MM.1S (cell line): ENCODE results near the gene PDLIM5.

Experiments used
- DNase-seq: peaks from one replicate; pipeline ENCODE4 v3.0.0-alpha.2; 2015
- H2AFZ ChIP-seq: fragments of 300-600 bp; sonication (generic); 2 replicates; pipeline ENCODE4 v1.6.0; 2016; ENCODE audit warnings: antibody characterized with exemption, low read length
- H3F3A ChIP-seq: fragments of 300-600 bp; sonication (generic); 2 replicates; pipeline ENCODE4 v1.6.1; 2016; ENCODE audit warnings: mild to moderate bottlenecking, antibody characterized with exemption, low read length, moderate library complexity, mixed read lengths; ENCODE audit not compliant: insufficient read depth
- H3K27ac ChIP-seq: fragments of 300-600 bp; sonication (generic); 2 replicates; pipeline ENCODE4 v1.5.1; 2016; ENCODE audit warnings: mild to moderate bottlenecking, low read length
- H3K27me3 ChIP-seq: fragments of 300-600 bp; sonication (generic); replicated peaks from 2 replicates; pipeline ENCODE4 v1.6.0; 2016; ENCODE audit warnings: low read length; ENCODE audit not compliant: insufficient read depth
- H3K36me3 ChIP-seq: fragments of 300-600 bp; sonication (generic); replicated peaks from 2 replicates; pipeline ENCODE4 v1.6.1; 2016; ENCODE audit warnings: mild to moderate bottlenecking, low read length, mixed read lengths; ENCODE audit not compliant: insufficient read depth
- H3K4me1 ChIP-seq: fragments of 300-600 bp; sonication (generic); 2 replicates; pipeline ENCODE4 v1.6.1; 2016; ENCODE audit warnings: low read length, mixed read lengths
- H3K4me2 ChIP-seq: fragments of 300-600 bp; sonication (generic); 2 replicates; pipeline ENCODE4 v1.6.0; 2016; ENCODE audit warnings: low read depth, low read length
- H3K4me3 ChIP-seq: fragments of 300-600 bp; sonication (generic); 2 replicates; pipeline ENCODE4 v1.5.1; 2016; ENCODE audit warnings: low read length, mixed read lengths
- H3K79me2 ChIP-seq: fragments of 300-600 bp; sonication (generic); 2 replicates; pipeline ENCODE4 v1.6.1; 2016; ENCODE audit warnings: mixed run types, low read length, mixed read lengths
- H3K9ac ChIP-seq: fragments of 300-600 bp; sonication (generic); 2 replicates; pipeline ENCODE4 v1.6.1; 2016; ENCODE audit warnings: low read length, mixed read lengths
- H3K9me2 ChIP-seq: fragments of 300-600 bp; sonication (generic); replicated peaks from 2 replicates; pipeline ENCODE4 v1.6.1; 2016; ENCODE audit warnings: mild to moderate bottlenecking, low read length, mixed read lengths; ENCODE audit not compliant: insufficient read depth
- H3K9me3 ChIP-seq: fragments of 300-600 bp; sonication (generic); replicated peaks from 2 replicates; pipeline ENCODE4 v1.6.1; 2016; ENCODE audit warnings: mild to moderate bottlenecking, low read length, mixed read lengths; ENCODE audit not compliant: insufficient read depth
- H4K20me1 ChIP-seq: fragments of 300-600 bp; sonication (generic); 2 replicates; pipeline ENCODE4 v1.6.1; 2016; ENCODE audit warnings: mild to moderate bottlenecking, low read length, moderate library complexity, mixed read lengths; ENCODE audit not compliant: insufficient read depth
- CTCF ChIP-seq: fragments of 300-600 bp; sonication (generic); IDR thresholded peaks from 2 replicates; pipeline ENCODE4 v1.5.1; 2016; ENCODE audit warnings: antibody characterized with exemption, low read length, mixed read lengths
- EZH2 ChIP-seq: fragments of 300-600 bp; sonication (generic); optimal IDR thresholded peaks from 2 replicates; pipeline ENCODE3; 2017; ENCODE audit warnings: low read depth, mild to moderate bottlenecking, antibody characterized with exemption, low read length, mixed read lengths
- EZH2phosphoT487 ChIP-seq: fragments of 300-600 bp; sonication (generic); IDR thresholded peaks from 2 replicates; pipeline ENCODE4 v1.6.1; 2018; ENCODE audit warnings: antibody characterized with exemption, low read length

Gene PDLIM5

GRCh38 chr4:94577136-94577535, 125.4 kb downstream of the PDLIM5 start:
- H3K27ac ChIP-seq = no peak overlapping the region
- no peaks in the 10 kb centered on the region for H3K4me1 ChIP-seq
- no peak for TF ChIP-seq CTCF
- TF ChIP-seq EZH2 = no peak
- TF ChIP-seq EZH2phosphoT487 = no peak
- no peak overlapping the region for H3K4me3 ChIP-seq
- no peaks in the 10 kb centered on the region for H4K20me1 ChIP-seq
- H3K27me3 ChIP-seq = no peaks in the 10 kb centered on the region
- no peaks in the 10 kb centered on the region for H3F3A ChIP-seq
- no peaks in the 10 kb centered on the region for H3K79me2 ChIP-seq
- no peak overlapping the region for H2AFZ ChIP-seq
- H3K36me3 ChIP-seq = no peaks in the 10 kb centered on the region
- no peaks in the 10 kb centered on the region for H3K9me3 ChIP-seq
- no peak for DNase-seq
- no peak overlapping the region for H3K4me2 ChIP-seq
- H3K9me2 ChIP-seq = no peaks in the 10 kb centered on the region
- H3K9ac ChIP-seq = no peak overlapping the region

- H3K36me3 ChIP-seq = no peaks in the 10 kb centered on the region
- no peaks in the 10 kb centered on the region for H3K27me3 ChIP-seq
- H4K20me1 ChIP-seq = no peaks in the 10 kb centered on the region
- H3K4me2 ChIP-seq = no peak overlapping the region
- no peak for TF ChIP-seq EZH2
- TF ChIP-seq CTCF = no peak
- TF ChIP-seq EZH2phosphoT487 = no peak
- no peaks in the 10 kb centered on the region for H3K79me2 ChIP-seq
- no peak overlapping the region for H3K9ac ChIP-seq
- H3K9me2 ChIP-seq = no peaks in the 10 kb centered on the region
- H3F3A ChIP-seq = no peaks in the 10 kb centered on the region
- no peak overlapping the region for H2AFZ ChIP-seq
- H3K27ac ChIP-seq = no peak overlapping the region
- DNase-seq = no peak
- H3K9me3 ChIP-seq = no peaks in the 10 kb centered on the region
- no peaks in the 10 kb centered on the region for H3K4me1 ChIP-seq
- no peak overlapping the region for H3K4me3 ChIP-seq
Observed at GRCh38 chr4:94578195-94578594, 126.5 kb downstream of the PDLIM5 start.

GRCh38 chr4:94581766-94582165, 130.0 kb downstream of the PDLIM5 start:
- H3F3A ChIP-seq = no peaks in the 10 kb centered on the region
- no peaks in the 10 kb centered on the region for H3K9me2 ChIP-seq
- DNase-seq = no peak
- H3K79me2 ChIP-seq = no peaks in the 10 kb centered on the region
- H3K36me3 ChIP-seq = no peaks in the 10 kb centered on the region
- no peak overlapping the region for H3K27ac ChIP-seq
- H3K4me1 ChIP-seq = no peaks in the 10 kb centered on the region
- no peaks in the 10 kb centered on the region for H3K9me3 ChIP-seq
- H3K27me3 ChIP-seq = no peaks in the 10 kb centered on the region
- no peak overlapping the region for H3K4me3 ChIP-seq
- H3K9ac ChIP-seq = no peak overlapping the region
- H4K20me1 ChIP-seq = no peaks in the 10 kb centered on the region
- no peak for TF ChIP-seq EZH2phosphoT487
- TF ChIP-seq EZH2 = no peak
- no peak for TF ChIP-seq CTCF
- H3K4me2 ChIP-seq = no peak overlapping the region
- no peak overlapping the region for H2AFZ ChIP-seq

GRCh38 chr4:94582517-94582916, 130.8 kb downstream of the PDLIM5 start:
- no peak overlapping the region for H3K27ac ChIP-seq
- no peaks in the 10 kb centered on the region for H3K9me3 ChIP-seq

More at GRCh38 chr4:94582517-94582916, 130.8 kb downstream of the PDLIM5 start:
- Histone ChIP-seq H3K4me2 (no peak overlapping the region), H3K4me3 (no peak overlapping the region), H3K9ac (no peak overlapping the region), H3K4me1 (no peaks in the 10 kb centered on the region), H3K36me3 (no peaks in the 10 kb centered on the region), H3K9me2 (no peaks in the 10 kb centered on the region), H3K27me3 (no peaks in the 10 kb centered on the region), H3F3A (no peaks in the 10 kb centered on the region), H3K79me2 (no peaks in the 10 kb centered on the region), H4K20me1 (no peaks in the 10 kb centered on the region), H2AFZ (no peak overlapping the region)
- TF ChIP-seq CTCF (no peak), EZH2phosphoT487 (no peak), EZH2 (no peak)
- no peak for DNase-seq
